Activated B cell treated with CpG ODN at 0.5 μM for 24 hours (primary cell): ENCODE results near the gene PAPSS2. TPM values are rescaled to one million over a fixed set of nuclear protein-coding genes. Genes with fewer than 3 reads are reported as not detected.

ENCODE experiments used
- ATAC-seq: fragments of 200-7000 bp; cut with Tn5 transposase; one replicate; pipeline ENCODE4 v1.10.0; 2021; ENCODE audit warnings: low read depth, mild to moderate bottlenecking, moderate library complexity
- CTCF ChIA-PET: fragments of 350-600 bp; sonication (Branson Sonifier 250); formaldehyde crosslinking; loops from one replicate; lab custom pipeline; 2021; ENCODE audit warnings: antibody characterized with exemption; lab: Charles Lee
- POLR2A ChIA-PET: fragments of 350-600 bp; sonication (Branson Sonifier 250); formaldehyde crosslinking; loops from one replicate; lab custom pipeline; 2021; ENCODE audit warnings: antibody characterized with exemption; lab: Charles Lee
- DNase-seq: peaks from one replicate; pipeline ENCODE4 v3.0.0; 2022
- H3K27ac Mint-ChIP-seq: one replicate; pipeline ENCODE4 v1.8.0; 2020; ENCODE audit warnings: mixed read lengths
- H3K27me3 Mint-ChIP-seq: one replicate; pipeline ENCODE4 v1.8.0; 2021; ENCODE audit warnings: mixed read lengths
- H3K36me3 Mint-ChIP-seq: one replicate; pipeline ENCODE4 v1.8.0; 2021; ENCODE audit warnings: low read depth, mixed read lengths
- H3K4me1 Mint-ChIP-seq: one replicate; pipeline ENCODE4 v1.8.0; 2021; ENCODE audit warnings: mixed read lengths
- H3K4me3 Mint-ChIP-seq: one replicate; pipeline ENCODE4 v1.8.0; 2020; ENCODE audit warnings: mild to moderate bottlenecking, mixed read lengths
- H3K9me3 Mint-ChIP-seq: one replicate; pipeline ENCODE4 v1.8.0; 2020; ENCODE audit warnings: mixed read lengths
- intact Hi-C: fragments of 100-400 bp; cut with micrococcal nuclease; formaldehyde crosslinking; loops from one replicate; pipeline ENCODE4 v1.15.1; 2024
- total RNA-seq: library from RNA; stranded (reverse); gene quantifications from 2 replicates; pipeline ENCODE4 v1.2.3, GENCODE V29; 2022
- TF ChIP-seq, protein P1 (sequence below): fragments of 200-600 bp; IDR thresholded peaks from one replicate; pipeline ENCODE4 v1.8.0; 2022; ENCODE audit warnings: antibody characterized with exemption, mild to moderate bottlenecking

Gene PAPSS2
- total RNA-seq, 1 donor from 2014 or later, result not detected

DNA sequence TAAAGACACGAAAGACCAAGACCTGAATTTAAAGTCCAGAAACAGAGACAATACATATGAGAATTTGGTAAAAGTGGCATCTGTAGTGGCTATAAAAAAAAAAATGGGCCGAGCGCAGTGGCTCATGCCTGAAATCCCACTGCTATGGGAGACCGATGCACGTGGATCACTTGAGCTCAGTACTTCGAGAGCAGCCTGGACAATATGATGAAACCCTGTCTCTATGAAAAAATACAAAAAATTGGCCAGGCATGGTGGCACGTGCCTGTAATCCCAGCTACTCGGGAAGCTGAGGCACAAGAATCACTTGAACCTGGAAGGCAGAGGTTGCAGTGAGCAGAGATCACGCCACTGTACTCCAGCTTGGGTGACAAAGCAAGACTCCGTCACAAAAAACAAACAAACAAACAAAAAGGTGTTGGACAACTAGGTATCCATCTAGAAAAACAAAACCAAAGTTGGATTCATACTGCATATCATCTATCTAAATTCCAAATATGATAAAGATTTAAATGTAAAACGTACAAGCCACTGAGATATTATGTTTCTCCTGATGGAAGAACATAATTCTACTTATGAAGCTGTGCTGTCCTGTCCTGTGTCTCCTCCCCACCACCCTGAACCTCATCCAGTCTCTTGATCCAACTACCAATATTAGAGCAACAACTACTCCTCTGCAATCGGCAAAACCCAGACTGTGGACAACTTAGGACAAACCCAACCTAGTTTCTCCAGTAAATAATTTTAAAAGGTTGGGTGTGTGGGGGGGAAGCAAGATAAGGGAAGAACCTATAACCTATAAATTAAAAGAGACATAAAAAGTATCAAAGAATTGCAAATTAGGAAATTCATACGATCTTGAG, 104.6 kb downstream of the PAPSS2 start:
- Mint-ChIP-seq H3K4me3 (no peak overlapping the region), H3K9me3 (no peaks in the 10 kb centered on the region), H3K4me1 (peaks cover 7% of the 10 kb centered on the region), H3K27me3 (no peaks in the 10 kb centered on the region), H3K36me3 (peaks cover 61% of the 10 kb centered on the region), H3K27ac (no peak overlapping the region)
- CTCF ChIA-PET, result no interaction called here
- intact Hi-C loops, result no loop called here
- TF ChIP-seq, protein P1, sequence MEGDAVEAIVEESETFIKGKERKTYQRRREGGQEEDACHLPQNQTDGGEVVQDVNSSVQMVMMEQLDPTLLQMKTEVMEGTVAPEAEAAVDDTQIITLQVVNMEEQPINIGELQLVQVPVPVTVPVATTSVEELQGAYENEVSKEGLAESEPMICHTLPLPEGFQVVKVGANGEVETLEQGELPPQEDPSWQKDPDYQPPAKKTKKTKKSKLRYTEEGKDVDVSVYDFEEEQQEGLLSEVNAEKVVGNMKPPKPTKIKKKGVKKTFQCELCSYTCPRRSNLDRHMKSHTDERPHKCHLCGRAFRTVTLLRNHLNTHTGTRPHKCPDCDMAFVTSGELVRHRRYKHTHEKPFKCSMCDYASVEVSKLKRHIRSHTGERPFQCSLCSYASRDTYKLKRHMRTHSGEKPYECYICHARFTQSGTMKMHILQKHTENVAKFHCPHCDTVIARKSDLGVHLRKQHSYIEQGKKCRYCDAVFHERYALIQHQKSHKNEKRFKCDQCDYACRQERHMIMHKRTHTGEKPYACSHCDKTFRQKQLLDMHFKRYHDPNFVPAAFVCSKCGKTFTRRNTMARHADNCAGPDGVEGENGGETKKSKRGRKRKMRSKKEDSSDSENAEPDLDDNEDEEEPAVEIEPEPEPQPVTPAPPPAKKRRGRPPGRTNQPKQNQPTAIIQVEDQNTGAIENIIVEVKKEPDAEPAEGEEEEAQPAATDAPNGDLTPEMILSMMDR, result no peak
- DNase-seq (no peak), ATAC-seq (no peak)
- POLR2A ChIA-PET, result no interaction called here

DNA sequence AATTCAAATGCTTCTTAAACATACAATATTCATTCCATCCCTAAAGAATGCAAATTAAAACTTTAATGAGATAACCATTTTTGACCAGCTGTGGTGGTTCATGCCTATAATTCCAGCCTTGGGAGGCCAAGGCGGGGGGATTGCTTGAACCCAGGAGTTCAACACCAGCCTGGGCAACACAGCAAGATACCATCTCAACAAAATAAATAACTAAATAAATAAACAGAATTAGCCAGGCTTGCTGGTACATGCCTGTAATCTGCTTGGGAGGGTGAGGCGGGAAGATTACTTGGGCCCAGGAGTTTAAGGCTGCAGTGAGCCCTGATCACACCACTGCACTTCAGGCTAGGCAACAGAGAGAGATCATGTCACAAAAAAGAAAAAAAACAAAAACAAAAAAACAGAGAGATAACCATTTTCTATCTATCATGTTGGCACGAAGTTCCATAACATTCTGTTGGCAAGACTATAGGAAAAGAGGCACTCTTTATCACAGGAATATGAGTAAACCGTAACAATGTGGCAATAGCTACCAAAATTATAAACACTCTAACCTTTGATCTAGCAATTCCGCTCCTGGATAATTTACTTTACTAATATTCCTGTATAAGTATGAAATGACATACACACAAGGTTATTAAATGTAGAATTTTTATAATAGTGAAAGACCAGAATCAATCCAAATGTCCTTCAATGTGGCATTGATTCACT, 106.1 kb downstream of the PAPSS2 start:
- no peaks in the 10 kb centered on the region for H3K9me3 Mint-ChIP-seq
- TF ChIP-seq, protein P1, result no peak
- CTCF ChIA-PET, result no interaction called here
- ATAC-seq (no peak), DNase-seq (no peak)
- H3K4me3 Mint-ChIP-seq, result no peak overlapping the region
- H3K36me3 Mint-ChIP-seq, result peaks cover 65% of the 10 kb centered on the region
- H3K27ac Mint-ChIP-seq, result no peak overlapping the region
- H3K27me3 Mint-ChIP-seq, result no peaks in the 10 kb centered on the region
- POLR2A ChIA-PET, result no interaction called here
- intact Hi-C loops, result no loop called here
- H3K4me1 Mint-ChIP-seq, result peaks cover 4% of the 10 kb centered on the region

DNA sequence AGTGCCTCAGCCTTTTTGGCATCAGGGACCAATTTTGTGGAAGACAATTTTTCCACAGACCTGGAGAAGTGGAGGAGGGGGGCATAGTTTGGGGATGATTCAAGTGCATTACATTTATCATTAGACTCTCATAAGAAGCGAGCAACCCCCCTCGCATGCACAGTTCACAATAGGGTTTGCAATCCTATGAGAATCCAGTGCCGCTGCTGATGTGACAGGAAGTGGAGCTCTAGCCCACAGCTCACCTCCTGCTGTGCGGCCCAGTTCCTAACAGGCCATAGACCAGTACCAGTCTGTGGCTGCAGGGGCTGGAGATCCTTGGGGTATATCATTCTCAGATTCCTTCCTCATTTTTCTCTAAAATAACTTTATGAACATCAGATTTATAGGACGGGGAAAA, 107.6 kb downstream of the PAPSS2 start:
- Mint-ChIP-seq H3K4me3 (no peak overlapping the region), H3K9me3 (no peaks in the 10 kb centered on the region), H3K36me3 (peaks cover 58% of the 10 kb centered on the region), H3K27me3 (no peaks in the 10 kb centered on the region), H3K4me1 (peaks cover under 1% of the 10 kb centered on the region), H3K27ac (no peak overlapping the region)
- TF ChIP-seq, protein P1, result no peak
- ChIA-PET CTCF (no interaction called here), POLR2A (no interaction called here)
- intact Hi-C loops, result no loop called here
- DNase-seq (no peak), ATAC-seq (no peak)

DNA sequence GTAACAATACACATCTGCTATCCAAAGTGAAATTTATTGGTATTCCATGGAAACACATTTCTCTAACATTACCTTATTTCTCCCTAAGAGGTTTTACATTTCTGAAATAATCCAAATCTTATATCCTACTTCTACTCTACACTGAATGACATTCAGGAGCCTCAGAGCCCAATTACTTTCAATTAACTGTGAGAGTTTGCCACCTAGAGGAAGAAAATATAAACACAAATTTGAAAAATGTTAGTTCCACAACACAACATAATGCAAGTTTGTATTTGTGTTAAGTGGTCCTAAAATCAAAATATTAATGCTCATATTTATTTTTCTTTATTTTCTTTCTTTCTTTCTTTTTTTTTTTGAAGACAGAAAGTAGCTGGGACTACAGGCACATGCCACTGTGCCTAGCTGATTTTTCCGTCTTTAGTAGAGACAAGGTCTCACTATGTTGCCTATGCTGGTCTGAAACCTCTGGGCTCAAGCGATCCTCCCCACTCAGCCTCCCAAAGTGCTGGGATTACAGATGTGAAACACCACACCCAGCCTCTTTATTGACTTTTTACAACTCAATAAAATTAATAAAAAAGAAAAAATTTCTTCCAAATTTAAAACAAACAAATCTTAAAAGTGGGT, 112.3 kb downstream of the PAPSS2 start:
- intact Hi-C loops, result loop anchor here (1.0 to 2.0 kb wide), 2 partner anchors 116 to 239 kb away; no protein-coding TSS in a partner anchor
- POLR2A ChIA-PET, result no interaction called here
- Mint-ChIP-seq H3K36me3 (peaks cover 62% of the 10 kb centered on the region), H3K27me3 (no peaks in the 10 kb centered on the region), H3K4me1 (peaks cover 7% of the 10 kb centered on the region), H3K4me3 (no peak overlapping the region), H3K9me3 (no peaks in the 10 kb centered on the region), H3K27ac (no peak overlapping the region)
- ATAC-seq, result no peak
- no peak for DNase-seq
- TF ChIP-seq, protein P1, result peak; percentile 27
- CTCF ChIA-PET, result interaction anchor here (1.6 kb wide), 1 partner anchor 20 kb away, joined by 5 read pairs; no protein-coding TSS in a partner anchor

GRCh38 chr10:87775766-87776165, 116.1 kb downstream of the PAPSS2 start:
- CTCF ChIA-PET, result no interaction called here
- peak overlapping the region; percentile 0 for H3K27ac Mint-ChIP-seq
- POLR2A ChIA-PET, result no interaction called here
- H3K36me3 Mint-ChIP-seq, result peaks cover 51% of the 10 kb centered on the region
- no peak overlapping the region for H3K4me3 Mint-ChIP-seq
- peaks cover 7% of the 10 kb centered on the region for H3K4me1 Mint-ChIP-seq
- no peak for ATAC-seq
- no peaks in the 10 kb centered on the region for H3K9me3 Mint-ChIP-seq
- no peaks in the 10 kb centered on the region for H3K27me3 Mint-ChIP-seq
- intact Hi-C loops, result no loop called here
- TF ChIP-seq, protein P1, result no peak
- no peak for DNase-seq
